ENCODE results near the gene STK39.

STK39 gene

DNA sequence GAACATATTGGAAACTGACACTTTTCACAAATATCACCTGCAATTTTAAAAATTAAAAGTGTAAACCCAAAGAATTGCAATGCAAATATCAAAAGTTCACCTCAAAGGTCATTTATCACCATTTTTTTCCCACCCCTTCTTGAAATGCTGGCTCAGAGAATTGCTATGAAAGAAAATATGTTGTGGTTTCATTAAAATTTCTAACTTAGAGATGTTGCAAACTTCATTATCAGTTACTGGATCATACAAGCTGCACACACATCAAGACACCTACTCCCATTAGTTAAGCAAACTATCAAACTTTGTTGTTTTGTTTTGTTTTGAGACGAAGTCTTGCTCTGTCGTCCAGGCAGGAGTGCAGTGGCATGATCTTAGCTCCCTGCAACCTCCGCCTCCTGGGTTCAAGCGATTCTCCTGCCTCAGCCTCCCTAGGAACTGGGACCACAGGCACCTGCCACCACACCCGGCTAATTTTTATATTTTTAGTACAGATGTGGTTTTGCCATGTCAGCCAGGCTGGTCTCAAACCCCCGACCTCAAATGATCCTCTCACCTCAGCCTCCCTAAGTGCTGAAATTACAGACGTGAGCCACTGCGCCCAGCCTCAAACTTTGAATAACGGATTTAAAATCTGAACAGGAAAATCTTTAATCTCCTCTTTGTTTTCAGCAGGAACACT is 37.0 kb downstream of the STK39 start:
- DNase-seq (ENCODE audit: low read depth), result no peak

- DNase-seq (ENCODE audit: low read depth), result no peak
Measured at GRCh38 chr2:168208652-168209051, 38.7 kb downstream of the STK39 start.

GRCh38 chr2:168207851-168208250 is 39.5 kb downstream of the STK39 start:
- no peak for DNase-seq (ENCODE audit: low read depth)

GRCh38 chr2:168203762-168204693 is 43.4 kb downstream of the STK39 start:
- DNase-seq (ENCODE audit: low read depth), result no peak

DNA sequence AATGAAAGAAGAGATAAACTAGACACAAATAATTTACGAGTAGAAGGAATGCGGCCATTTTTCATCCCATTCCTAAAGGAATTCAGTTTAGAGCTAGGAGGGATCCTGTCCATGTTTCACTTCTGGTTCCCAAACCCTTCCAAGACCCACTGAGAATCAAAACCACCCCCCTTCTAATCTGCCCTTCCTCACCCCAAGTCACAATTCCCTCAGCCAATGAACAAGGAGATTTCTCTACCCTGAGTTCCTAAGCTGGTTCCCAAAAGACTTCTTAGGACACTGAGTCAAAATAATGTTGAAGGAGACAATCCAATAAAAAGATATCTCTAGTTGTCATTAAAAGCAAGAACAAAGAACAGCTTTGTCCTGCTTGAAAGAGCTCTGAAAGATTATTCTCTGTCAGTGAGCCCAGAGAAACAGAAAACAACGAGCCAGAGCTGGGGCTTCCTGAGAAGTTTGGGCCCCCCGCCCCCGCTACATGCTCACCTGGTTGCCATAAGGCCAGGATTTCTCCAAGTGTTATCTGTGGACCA is 45.7 kb downstream of the STK39 start:
- DNase-seq (ENCODE audit: low read depth), result no peak

DNA sequence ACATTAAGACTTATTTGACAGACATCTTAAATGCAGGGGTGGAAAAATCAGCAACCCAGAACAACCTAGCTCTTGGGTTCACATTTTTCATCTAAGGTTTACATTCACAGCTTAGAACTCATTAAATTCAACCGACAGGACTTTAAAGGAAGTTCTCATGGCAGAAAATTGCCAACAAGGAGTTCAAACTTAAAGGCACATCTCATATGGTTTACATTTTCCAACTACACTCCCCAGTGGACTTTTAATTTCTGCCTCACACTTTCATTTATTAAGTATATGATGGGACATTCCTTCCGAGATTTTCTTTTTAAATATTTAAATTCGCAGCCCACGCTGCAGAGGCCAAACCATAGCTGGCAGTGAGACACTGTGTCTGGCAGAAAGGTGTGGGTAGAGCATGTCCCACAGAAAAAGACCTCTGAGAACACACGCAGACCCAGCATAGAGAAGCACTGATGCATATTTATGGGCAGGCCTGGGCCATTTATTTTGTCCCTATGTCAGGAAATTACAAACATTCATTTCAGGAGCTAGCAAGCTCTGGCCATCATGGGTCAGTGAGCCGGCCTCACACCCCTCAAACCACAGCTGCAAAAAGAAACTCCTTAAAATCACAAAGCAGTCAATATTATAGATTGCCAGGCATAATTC is 46.3 kb downstream of the STK39 start:
- DNase-seq (ENCODE audit: low read depth), result no peak

DNA sequence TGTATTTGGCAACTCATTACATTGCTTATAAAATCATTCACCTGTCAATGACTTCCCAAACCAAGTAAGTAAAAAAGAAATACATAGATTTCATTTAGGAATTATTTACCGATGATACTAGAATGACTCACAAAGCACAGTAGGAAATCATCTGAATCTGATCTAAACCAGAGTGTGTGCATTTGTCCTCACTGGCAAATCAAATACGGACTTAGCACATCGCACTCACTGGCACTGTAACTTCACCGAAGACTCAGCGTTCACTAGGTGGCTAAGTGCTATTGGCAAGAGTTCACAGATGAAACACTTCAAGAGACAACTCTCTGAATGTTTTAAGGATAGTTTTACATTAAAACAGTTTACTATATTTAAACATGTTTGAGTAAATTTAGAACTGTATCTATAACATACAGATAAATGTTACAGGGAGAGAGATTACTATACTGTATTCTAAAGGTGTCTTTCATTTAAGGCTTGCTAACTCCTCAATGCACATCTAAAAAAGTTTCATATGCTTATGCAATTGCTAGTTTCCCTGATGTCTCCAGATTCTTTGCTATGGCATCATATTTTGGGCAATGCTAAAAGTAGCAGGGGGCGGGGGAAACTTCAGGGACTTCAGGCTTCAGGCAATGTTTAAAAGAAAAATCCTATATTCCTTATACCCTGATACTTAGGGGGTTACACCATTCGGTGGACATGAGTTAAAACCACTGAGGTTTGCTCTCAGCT is 48.8 kb downstream of the STK39 start:
- DNase-seq (ENCODE audit: low read depth), result peak; percentile 60

DNA sequence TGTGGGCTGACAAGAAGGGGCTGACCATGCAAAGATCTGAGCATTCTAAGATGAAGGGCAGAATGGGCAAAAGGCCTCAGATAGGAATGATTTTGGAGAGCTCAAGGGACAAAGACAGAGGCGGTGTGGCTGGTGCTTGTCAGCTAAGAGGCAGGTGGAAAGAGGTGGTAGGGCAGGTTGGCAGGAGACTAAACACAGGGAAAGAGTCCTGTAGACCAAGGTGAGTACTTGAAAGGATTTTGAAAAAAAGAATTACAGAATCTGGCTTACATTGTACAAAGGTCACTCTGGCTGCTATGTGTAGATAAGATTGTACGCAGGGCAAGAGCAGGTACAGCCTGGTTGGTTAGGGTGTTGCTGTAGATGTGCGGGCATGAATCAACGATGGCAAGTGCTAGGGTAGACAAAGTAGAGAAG is 50.6 kb downstream of the STK39 start:
- no peak for DNase-seq (ENCODE audit: low read depth)

DNA sequence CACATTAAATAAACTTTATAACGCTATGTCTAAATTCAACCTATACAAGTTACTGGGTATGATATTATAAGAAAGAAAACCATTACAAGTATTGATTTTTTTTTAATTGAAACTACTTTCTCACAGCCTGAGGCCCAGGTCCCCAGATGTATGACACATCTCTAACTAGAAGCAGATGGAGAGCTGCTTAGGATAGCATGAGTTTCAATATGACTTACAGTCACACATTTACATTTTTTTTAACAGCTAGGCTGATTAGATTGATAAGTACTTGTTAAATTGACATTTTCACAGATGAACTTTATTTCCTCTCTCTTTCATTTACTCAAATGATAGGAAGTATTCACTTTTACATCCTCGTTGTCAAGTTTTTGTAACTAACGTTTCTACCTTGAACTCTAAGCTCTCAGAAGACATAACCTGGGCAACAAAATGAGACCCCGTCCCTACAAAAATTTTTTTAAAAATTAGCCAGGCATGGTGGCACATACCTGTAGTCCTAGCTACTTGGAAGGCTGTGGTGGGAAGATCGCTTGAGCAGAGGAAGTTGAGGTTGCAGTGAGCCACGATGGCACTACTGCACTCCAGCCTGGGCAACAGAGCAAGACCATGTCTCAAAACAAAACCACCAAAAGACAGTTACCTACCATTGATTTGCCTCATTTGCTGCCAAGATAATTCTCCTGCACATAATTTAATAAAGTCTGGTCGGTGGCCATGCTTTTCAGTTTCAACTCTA is 52.4 kb downstream of the STK39 start:
- DNase-seq (ENCODE audit: low read depth), result no peak

DNA sequence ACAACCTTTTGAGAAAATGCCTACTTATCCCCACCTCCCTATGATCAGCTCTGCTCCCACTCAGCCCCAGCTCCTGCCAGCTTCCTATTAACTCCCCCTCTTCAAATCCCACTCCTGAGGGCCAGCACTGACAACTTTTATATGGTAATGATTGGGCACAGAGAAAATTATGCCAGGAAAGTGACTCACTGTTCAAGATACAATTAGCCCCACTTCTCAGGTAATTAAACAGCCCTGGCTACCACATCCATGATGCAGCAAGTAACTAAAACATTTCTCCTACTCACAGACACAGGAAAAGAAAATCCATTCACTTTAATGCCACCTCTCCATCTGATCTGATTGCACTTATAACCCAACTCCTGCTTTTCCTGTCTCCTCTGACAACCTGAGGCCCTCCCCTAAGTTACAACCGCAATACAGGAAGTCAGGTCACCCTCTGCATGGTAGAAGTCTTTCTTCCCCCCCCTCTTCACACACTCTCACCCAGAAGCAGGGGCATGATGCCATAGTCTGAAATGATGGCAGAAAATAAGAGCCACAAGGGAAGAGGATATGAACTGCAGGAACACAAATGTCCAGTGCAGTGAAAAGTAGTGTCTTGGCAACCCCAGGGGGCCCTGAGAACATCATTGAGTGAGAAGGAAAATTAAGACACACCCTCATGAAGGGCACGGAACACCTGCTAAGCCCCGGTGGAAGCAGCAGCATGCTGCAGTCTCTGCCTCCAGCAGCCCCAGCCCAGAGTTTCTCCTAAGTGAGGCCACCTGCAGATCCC is 54.4 kb downstream of the STK39 start:
- peak; percentile 31 for DNase-seq (ENCODE audit: low read depth)

- DNase-seq (ENCODE audit: low read depth), result no peak
Measured at GRCh38 chr2:168191955-168192785, 55.2 kb downstream of the STK39 start.

DNA sequence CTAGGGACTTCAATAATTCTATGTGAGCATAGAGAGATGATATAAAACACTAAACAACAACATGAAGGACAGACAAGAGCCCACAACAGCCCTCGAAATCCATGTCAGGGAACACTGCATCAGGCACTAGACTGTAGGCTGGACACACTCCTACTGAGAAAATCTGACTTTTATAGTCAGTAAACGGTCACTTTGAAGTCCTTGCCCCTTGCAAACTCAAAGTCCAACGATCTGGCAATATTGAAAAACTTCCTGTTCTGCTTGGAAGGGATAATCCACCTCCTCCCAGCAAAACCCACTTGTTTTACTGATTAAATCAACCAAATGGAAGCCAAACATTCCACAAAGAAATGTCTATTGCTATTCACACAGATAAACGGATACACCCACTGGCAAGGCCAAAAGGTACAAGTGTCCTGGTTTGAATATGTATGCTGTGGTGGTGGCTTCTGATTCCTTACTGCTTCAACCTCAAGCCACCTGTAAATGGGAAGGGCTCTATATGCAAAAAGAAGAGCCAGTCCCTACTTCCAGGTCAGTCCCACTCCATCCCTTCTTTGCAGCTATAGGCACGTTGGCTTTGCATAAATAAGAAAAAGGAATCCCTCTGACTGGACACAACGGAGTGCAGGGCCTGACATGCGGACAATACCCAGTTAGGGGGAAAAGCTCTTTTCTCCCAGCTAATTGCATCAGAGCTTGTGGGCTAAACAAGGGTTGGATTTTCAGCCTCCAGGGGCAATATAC is 56.6 kb downstream of the STK39 start:
- DNase-seq (ENCODE audit: low read depth), result no peak

GRCh38 chr2:168189835-168190569 is 57.4 kb downstream of the STK39 start:
- DNase-seq (ENCODE audit: low read depth), result no peak

- DNase-seq (ENCODE audit: low read depth), result no peak
Measured at GRCh38 chr2:168188002-168188401, 59.4 kb downstream of the STK39 start.

GRCh38 chr2:168186452-168186851 is 60.9 kb downstream of the STK39 start:
- DNase-seq (ENCODE audit: low read depth), result no peak

- DNase-seq (ENCODE audit: low read depth), result no peak
Measured at GRCh38 chr2:168185583-168186274, 61.7 kb downstream of the STK39 start.

All from fibroblast of the conjunctiva (primary cell).